K562 (cell line): ENCODE measurements around the gene ST7. TPM values are rescaled to one million over a fixed set of nuclear protein-coding genes. Genes with fewer than 3 reads are reported as not detected.
A peak's percentile ranks its signal among the peaks of the same experiment; 100 is the strongest.

Experiments
- BRF1 ChIP-seq: IDR thresholded peaks from 3 replicates; pipeline ENCODE4 v1.6.1; 2011; ENCODE audit warnings: borderline replicate concordance, mild to moderate bottlenecking; ENCODE audit not compliant: insufficient read length; ENCODE audit errors: extremely low read depth
- CBX3 ChIP-seq, 2 experiments: IDR thresholded peaks; 1 replicate in 1 of 2; 2 replicates in 1 of 2; pipeline ENCODE4 v1.6.1; 2012; ENCODE audit warnings: inconsistent platforms in 2 of 2, low read length in 2 of 2, borderline replicate concordance in 1 of 2, control low read depth in 1 of 2
- CC2D1A ChIP-seq: fragments of 450-650 bp; IDR thresholded peaks from 2 replicates; pipeline ENCODE4 v1.6.1; 2017; ENCODE audit warnings: mild to moderate bottlenecking
- ELF1 ChIP-seq: fragments of 200-800 bp; sonication (Bioruptor generic); IDR thresholded peaks from 2 replicates; pipeline ENCODE4 v1.6.1; 2016; ENCODE audit warnings: missing genetic modification characterization, missing compliant biosample characterization
- EZH2 ChIP-seq: IDR thresholded peaks from 2 replicates; pipeline ENCODE4 v1.6.1; 2012; ENCODE audit warnings: low read depth, mild to moderate bottlenecking, inconsistent platforms, low read length, borderline replicate concordance
- HCFC1 ChIP-seq: IDR thresholded peaks from 2 replicates; pipeline ENCODE4 v1.6.1; 2012; ENCODE audit warnings: low read depth, low read length, improper control_type of control experiment
- HDAC3 ChIP-seq: fragments of 450-650 bp; IDR thresholded peaks from 2 replicates; pipeline ENCODE4 v1.6.1; 2018; ENCODE audit warnings: borderline replicate concordance, mild to moderate bottlenecking, moderate library complexity; ENCODE audit not compliant: partially characterized antibody
- RREB1 ChIP-seq: fragments of 250-450 bp; sonication (Bioruptor Pico); IDR thresholded peaks from 2 replicates; pipeline ENCODE4 v1.4.0; 2020
- ZNF280B ChIP-seq: fragments of 250-450 bp; sonication (Bioruptor Pico); IDR thresholded peaks from 2 replicates; pipeline ENCODE4 v1.5.1; 2021; ENCODE audit warnings: mild to moderate bottlenecking
- ZNF780A ChIP-seq: fragments of 250-450 bp; sonication (Bioruptor Pico); IDR thresholded peaks from 2 replicates; pipeline ENCODE4 v1.5.0; 2021; ENCODE audit warnings: mild to moderate bottlenecking
- polyA plus RNA-seq, 8 experiments: library from polyadenylated mRNA; depleted of rRNA in 4 of 8; stranded (reverse) in 5 of 8; unstranded in 3 of 8; fragments of >200 nt; fragmentation: Nextera tagmentation in 2 of 8; fragmentation: Illumina TruSeq in 1 of 8; extraction: Ambion mirVana in 2 of 8; extraction: Trizol in 1 of 8; gene quantifications; 2 replicates each; pipeline versions ENCODE4 v1.2.1 to v1.2.3, GENCODE V29; 2011 to 2014; ENCODE audit warnings: inconsistent platforms in 1 of 8, missing spikeins in 1 of 8
- total RNA-seq, 7 experiments: library from RNA; depleted of rRNA in 6 of 7; stranded (reverse); fragments of >200 nt in 6 of 7; fragmentation: Illumina TruSeq in 2 of 7; extraction: Trizol in 2 of 7; gene quantifications; 2 replicates each; pipeline versions ENCODE4 v1.2.1 to v1.2.3, GENCODE V29; 2011 to 2021; ENCODE audit warnings: low replicate concordance in 1 of 7
- TF ChIP-seq, protein P1 (sequence below): fragments of 250-450 bp; sonication (Bioruptor Pico); IDR thresholded peaks from 2 replicates; pipeline ENCODE4 v1.8.0; 2022; ENCODE audit warnings: inconsistent platforms
- TF ChIP-seq, protein P2 (sequence below): fragments of 450-650 bp; IDR thresholded peaks from 2 replicates; pipeline ENCODE4 v1.6.1; 2017; ENCODE audit warnings: antibody characterized with exemption, mild to moderate bottlenecking

Gene ST7
- total and polyA plus RNA-seq, 9 of the 15 experiments (the other 6 are each of a cell fraction or from before 2014, with no cell fraction given): 23.9 to 56.3 (median 36.9) TPM

DNA sequence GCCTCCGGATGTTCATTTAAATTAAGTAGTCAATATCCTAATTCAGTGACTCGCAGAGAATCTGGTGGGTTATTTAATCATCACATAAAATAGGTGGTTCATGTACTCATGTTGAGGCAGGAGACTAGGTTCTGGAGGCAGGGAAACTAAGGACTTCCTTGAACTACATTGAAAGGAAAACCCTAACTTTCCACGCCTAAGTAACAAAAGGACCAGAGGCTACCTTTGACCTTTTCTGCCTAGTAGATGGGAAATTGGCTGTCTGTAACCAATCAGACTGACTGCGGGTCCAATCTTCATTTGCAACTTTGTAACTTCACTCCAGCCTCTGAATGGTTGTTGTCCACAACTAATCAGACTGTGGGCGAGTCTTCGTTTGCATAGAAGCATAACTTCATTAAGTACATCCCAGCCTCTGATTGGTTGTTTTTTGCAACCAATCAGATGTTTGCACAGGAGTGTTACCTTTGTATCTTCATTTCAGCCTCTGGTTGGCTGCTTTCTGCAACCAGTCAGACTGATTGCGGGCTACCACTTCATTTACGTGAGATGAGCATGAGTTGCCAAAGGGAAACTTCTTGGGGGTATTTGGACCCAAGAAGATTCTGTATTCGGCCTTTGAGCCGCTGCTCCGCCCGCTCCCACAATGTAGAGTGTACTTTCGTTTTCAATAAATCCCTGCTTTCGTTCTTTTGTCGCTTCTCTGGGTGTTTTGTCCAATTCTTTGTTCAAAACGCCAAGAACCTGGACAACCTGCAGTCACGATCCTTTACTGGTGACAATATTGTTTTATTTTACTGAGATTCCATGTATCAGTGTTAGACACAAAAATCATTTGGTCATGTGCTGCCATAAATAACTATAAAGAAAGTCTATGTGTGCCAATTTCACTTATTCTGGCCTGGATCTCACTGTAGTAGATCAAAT is 1.7 kb upstream of the ST7 start (continued):
- TF ChIP-seq RREB1: no peak
- no peak for TF ChIP-seq HCFC1
- TF ChIP-seq CBX3 (IDR thresholded peaks at IDR 0.05; ENCODE audit: borderline replicate concordance in 1 of 2, low read length in 2 of 2): no peak; a peak in 1 of 3 replicates
- TF ChIP-seq ZNF780A (CRISPR knock-in tag): no peak
- TF ChIP-seq, protein P1, sequence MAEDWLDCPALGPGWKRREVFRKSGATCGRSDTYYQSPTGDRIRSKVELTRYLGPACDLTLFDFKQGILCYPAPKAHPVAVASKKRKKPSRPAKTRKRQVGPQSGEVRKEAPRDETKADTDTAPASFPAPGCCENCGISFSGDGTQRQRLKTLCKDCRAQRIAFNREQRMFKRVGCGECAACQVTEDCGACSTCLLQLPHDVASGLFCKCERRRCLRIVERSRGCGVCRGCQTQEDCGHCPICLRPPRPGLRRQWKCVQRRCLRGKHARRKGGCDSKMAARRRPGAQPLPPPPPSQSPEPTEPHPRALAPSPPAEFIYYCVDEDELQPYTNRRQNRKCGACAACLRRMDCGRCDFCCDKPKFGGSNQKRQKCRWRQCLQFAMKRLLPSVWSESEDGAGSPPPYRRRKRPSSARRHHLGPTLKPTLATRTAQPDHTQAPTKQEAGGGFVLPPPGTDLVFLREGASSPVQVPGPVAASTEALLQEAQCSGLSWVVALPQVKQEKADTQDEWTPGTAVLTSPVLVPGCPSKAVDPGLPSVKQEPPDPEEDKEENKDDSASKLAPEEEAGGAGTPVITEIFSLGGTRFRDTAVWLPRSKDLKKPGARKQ (CRISPR knock-in tag): 0 out of 2 replicates have a peak, but pooled peaks have one; percentile 44
- no peak for TF ChIP-seq EZH2
- no peak for TF ChIP-seq HDAC3
- no peak for TF ChIP-seq BRF1
- no peak for TF ChIP-seq ZNF280B (CRISPR knock-in tag)
- TF ChIP-seq ELF1: no peak
- TF ChIP-seq, protein P2, sequence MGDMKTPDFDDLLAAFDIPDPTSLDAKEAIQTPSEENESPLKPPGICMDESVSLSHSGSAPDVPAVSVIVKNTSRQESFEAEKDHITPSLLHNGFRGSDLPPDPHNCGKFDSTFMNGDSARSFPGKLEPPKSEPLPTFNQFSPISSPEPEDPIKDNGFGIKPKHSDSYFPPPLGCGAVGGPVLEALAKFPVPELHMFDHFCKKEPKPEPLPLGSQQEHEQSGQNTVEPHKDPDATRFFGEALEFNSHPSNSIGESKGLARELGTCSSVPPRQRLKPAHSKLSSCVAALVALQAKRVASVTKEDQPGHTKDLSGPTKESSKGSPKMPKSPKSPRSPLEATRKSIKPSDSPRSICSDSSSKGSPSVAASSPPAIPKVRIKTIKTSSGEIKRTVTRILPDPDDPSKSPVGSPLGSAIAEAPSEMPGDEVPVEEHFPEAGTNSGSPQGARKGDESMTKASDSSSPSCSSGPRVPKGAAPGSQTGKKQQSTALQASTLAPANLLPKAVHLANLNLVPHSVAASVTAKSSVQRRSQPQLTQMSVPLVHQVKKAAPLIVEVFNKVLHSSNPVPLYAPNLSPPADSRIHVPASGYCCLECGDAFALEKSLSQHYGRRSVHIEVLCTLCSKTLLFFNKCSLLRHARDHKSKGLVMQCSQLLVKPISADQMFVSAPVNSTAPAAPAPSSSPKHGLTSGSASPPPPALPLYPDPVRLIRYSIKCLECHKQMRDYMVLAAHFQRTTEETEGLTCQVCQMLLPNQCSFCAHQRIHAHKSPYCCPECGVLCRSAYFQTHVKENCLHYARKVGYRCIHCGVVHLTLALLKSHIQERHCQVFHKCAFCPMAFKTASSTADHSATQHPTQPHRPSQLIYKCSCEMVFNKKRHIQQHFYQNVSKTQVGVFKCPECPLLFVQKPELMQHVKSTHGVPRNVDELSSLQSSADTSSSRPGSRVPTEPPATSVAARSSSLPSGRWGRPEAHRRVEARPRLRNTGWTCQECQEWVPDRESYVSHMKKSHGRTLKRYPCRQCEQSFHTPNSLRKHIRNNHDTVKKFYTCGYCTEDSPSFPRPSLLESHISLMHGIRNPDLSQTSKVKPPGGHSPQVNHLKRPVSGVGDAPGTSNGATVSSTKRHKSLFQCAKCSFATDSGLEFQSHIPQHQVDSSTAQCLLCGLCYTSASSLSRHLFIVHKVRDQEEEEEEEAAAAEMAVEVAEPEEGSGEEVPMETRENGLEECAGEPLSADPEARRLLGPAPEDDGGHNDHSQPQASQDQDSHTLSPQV: peak; percentile 77; the same call in 1 of the 2 replicates
- TF ChIP-seq CC2D1A: peak; percentile 90; the same call in 1 of the 2 replicates
